Measurements from ENCODE around the gene ALDH9A1.

The ALDH9A1 gene

DNA sequence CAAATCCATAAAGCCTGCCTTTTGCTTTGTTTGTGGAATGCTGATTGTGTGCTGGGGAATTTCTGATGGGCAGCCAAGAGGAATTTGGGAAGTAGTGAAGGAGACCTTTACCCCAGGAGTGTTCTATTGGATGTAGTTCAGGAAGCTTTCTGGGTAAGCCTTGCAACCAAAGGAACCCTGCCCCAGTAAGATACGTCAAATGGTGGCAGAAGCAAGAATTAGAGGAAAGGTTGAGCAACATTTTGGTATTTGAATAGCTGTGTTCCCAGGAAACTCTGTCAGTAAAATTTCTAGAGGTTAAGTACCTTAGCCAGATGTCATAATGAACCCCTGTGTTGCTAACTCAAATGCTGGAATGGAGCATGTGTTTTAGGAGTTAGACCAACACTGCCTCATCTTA lies 60.9 kb downstream of the ALDH9A1 start:
- H3K4me1 ChIP-seq (ENCODE audit: insufficient read depth, low read length, severe bottlenecking), result no peaks in the 10 kb centered on the region
- H3F3A ChIP-seq (ENCODE audit: insufficient read depth, low read length), result no peaks in the 10 kb centered on the region
- no peaks in the 10 kb centered on the region for H3K9me3 ChIP-seq (ENCODE audit: low read length)
- H3K9ac ChIP-seq (ENCODE audit: low read length), result no peak overlapping the region
- no peaks in the 10 kb centered on the region for H3K79me2 ChIP-seq (ENCODE audit: insufficient read depth, low read length)
- no peak overlapping the region for H2AFZ ChIP-seq (ENCODE audit: low read length)
- no peaks in the 10 kb centered on the region for H3K36me3 ChIP-seq (ENCODE audit: insufficient read depth, low read length)
- H3K9me2 ChIP-seq (ENCODE audit: low read depth, low read length), result no peaks in the 10 kb centered on the region
- H3K27me3 ChIP-seq (ENCODE audit: insufficient read depth, low read length), result no peaks in the 10 kb centered on the region; the same call in 1 of the 2 replicates
- H3K27ac ChIP-seq (ENCODE audit: low read depth, low read length, poor library complexity, severe bottlenecking), result no peak overlapping the region
- H4K20me1 ChIP-seq (ENCODE audit: insufficient read depth, low read length), result no peaks in the 10 kb centered on the region
- no peak for TF ChIP-seq EZH2 (IDR thresholded peaks at IDR 0.05; ENCODE audit: borderline replicate concordance, low read length)
- no peak for TF ChIP-seq CTCF (IDR thresholded peaks at IDR 0.05; ENCODE audit: low read length)
- H3K4me3 ChIP-seq (ENCODE audit: low read depth, low read length, poor library complexity, severe bottlenecking), result no peak overlapping the region
- H3K4me2 ChIP-seq (ENCODE audit: low read length), result no peak overlapping the region

- Histone ChIP-seq H3K4me3 (ENCODE audit: low read depth, low read length, poor library complexity, severe bottlenecking) (no peak overlapping the region), H3K9ac (ENCODE audit: low read length) (no peak overlapping the region), H3K36me3 (ENCODE audit: insufficient read depth, low read length) (no peaks in the 10 kb centered on the region), H3K4me2 (ENCODE audit: low read length) (no peak overlapping the region), H3K27me3 (ENCODE audit: insufficient read depth, low read length) (0 out of 2 replicates have a peak, but pooled peaks cover 4% of the 10 kb centered on the region), H3K79me2 (ENCODE audit: insufficient read depth, low read length) (no peaks in the 10 kb centered on the region), H3K9me2 (ENCODE audit: low read depth, low read length) (no peaks in the 10 kb centered on the region), H4K20me1 (ENCODE audit: insufficient read depth, low read length) (no peaks in the 10 kb centered on the region), H3K4me1 (ENCODE audit: insufficient read depth, low read length, severe bottlenecking) (peaks cover 11% of the 10 kb centered on the region), H3K27ac (ENCODE audit: low read depth, low read length, poor library complexity, severe bottlenecking) (no peak overlapping the region), H3K9me3 (ENCODE audit: low read length) (no peaks in the 10 kb centered on the region), H3F3A (ENCODE audit: insufficient read depth, low read length) (no peaks in the 10 kb centered on the region), H2AFZ (ENCODE audit: low read length) (no peak overlapping the region)
- TF ChIP-seq CTCF (IDR thresholded peaks at IDR 0.05; ENCODE audit: low read length) (no peak), EZH2 (IDR thresholded peaks at IDR 0.05; ENCODE audit: borderline replicate concordance, low read length) (no peak)
Observed at GRCh38 chr1:165635823-165636222, 62.5 kb downstream of the ALDH9A1 start.

DNA sequence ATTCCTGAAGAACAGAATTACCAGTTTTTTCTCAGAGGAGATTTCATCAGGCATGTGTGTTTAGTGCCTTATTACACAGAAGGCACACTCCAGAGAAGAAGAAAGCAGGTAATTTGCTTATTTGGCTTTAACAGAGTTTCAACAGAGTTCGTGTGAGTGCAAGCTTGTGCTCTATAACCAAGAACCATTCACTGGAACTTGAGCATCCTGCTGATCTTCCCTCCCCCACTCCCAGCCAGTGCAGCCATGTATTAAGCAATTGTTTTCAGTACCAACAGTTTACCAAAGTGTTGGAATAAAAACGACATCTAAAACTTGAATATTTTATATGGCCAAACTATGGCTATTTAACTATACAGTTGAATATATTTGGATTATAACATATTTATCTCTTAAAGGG lies 63.0 kb downstream of the ALDH9A1 start:
- Histone ChIP-seq H3K9ac (ENCODE audit: low read length) (no peak overlapping the region), H3K27ac (ENCODE audit: low read depth, low read length, poor library complexity, severe bottlenecking) (no peak overlapping the region), H3K4me3 (ENCODE audit: low read depth, low read length, poor library complexity, severe bottlenecking) (no peak overlapping the region), H3K79me2 (ENCODE audit: insufficient read depth, low read length) (no peaks in the 10 kb centered on the region), H3K9me3 (ENCODE audit: low read length) (no peaks in the 10 kb centered on the region), H3K4me2 (ENCODE audit: low read length) (no peak overlapping the region), H3K27me3 (ENCODE audit: insufficient read depth, low read length) (0 out of 2 replicates have a peak, but pooled peaks cover 4% of the 10 kb centered on the region), H3K4me1 (ENCODE audit: insufficient read depth, low read length, severe bottlenecking) (peaks cover 13% of the 10 kb centered on the region), H2AFZ (ENCODE audit: low read length) (no peak overlapping the region), H3F3A (ENCODE audit: insufficient read depth, low read length) (no peaks in the 10 kb centered on the region), H3K36me3 (ENCODE audit: insufficient read depth, low read length) (no peaks in the 10 kb centered on the region), H3K9me2 (ENCODE audit: low read depth, low read length) (no peaks in the 10 kb centered on the region), H4K20me1 (ENCODE audit: insufficient read depth, low read length) (no peaks in the 10 kb centered on the region)
- TF ChIP-seq EZH2 (IDR thresholded peaks at IDR 0.05; ENCODE audit: borderline replicate concordance, low read length), result no peak
- no peak for TF ChIP-seq CTCF (IDR thresholded peaks at IDR 0.05; ENCODE audit: low read length)

Measured in OCI-LY1 (cell line).